Breast epithelium (tissue), 4 donors: Measurements from ENCODE around the gene CCL3. TPM values are rescaled to one million over a fixed set of nuclear protein-coding genes. Genes with fewer than 3 reads are reported as not detected.
"Not testable (repeated sequence)": the region's sequence is repeated elsewhere in the genome, so short reads cannot be mapped to it uniquely, and the experiment has no call there.

ENCODE experiments used
- DNase-seq, 2 donors: peaks; one replicate each; pipeline ENCODE4 v3.0.0-alpha.2; 2019; ENCODE audit warnings: low spot score in 2 of 2
- H3K27ac ChIP-seq, 2 donors: fragments of 200-600 bp; sonication (generic) in 1 of 2; one replicate each; pipeline ENCODE4 v1.5.1; 2016 to 2019; ENCODE audit warnings: mild to moderate bottlenecking in 1 of 2
- H3K27me3 ChIP-seq, 2 donors: fragments of 200-600 bp; sonication (generic) in 1 of 2; one replicate each; pipeline versions ENCODE4 v1.5.1 to v1.6.0; 2017 to 2019; ENCODE audit warnings: control low read depth in 1 of 2, mild to moderate bottlenecking in 1 of 2
- H3K36me3 ChIP-seq: fragments of 200-600 bp; one replicate; pipeline ENCODE4 v1.5.1; 2019
- H3K4me1 ChIP-seq, 2 donors: fragments of 200-600 bp; sonication (generic); one replicate each; pipeline ENCODE4 v1.5.1; 2016 to 2019; ENCODE audit warnings: control low read depth in 1 of 2
- H3K4me3 ChIP-seq, 3 donors: fragments of 200-600 bp; sonication (generic); 1 replicate in 2 of 3; 2 replicates in 1 of 3; pipeline ENCODE4 v1.5.1; 2016 to 2019; ENCODE audit warnings: mild to moderate bottlenecking in 3 of 3, moderate library complexity in 2 of 3
- H3K9me3 ChIP-seq, 2 donors: fragments of 200-600 bp; sonication (generic) in 1 of 2; one replicate each; pipeline ENCODE4 v1.5.1; 2016 to 2019; ENCODE audit warnings: control low read depth in 1 of 2
- CTCF ChIP-seq, 3 donors: fragments of 450-650 bp; IDR thresholded peaks; one replicate each; pipeline ENCODE4 v1.5.1; 2016 to 2017; ENCODE audit warnings: antibody characterized with exemption in 3 of 3, mild to moderate bottlenecking in 3 of 3, moderate library complexity in 3 of 3
- POLR2A ChIP-seq: fragments of 450-650 bp; IDR thresholded peaks from one replicate; pipeline ENCODE4 v1.6.1; 2016; ENCODE audit warnings: antibody characterized with exemption, mild to moderate bottlenecking, moderate library complexity
- POLR2AphosphoS5 ChIP-seq, 3 donors: sonication (generic); formaldehyde crosslinking; IDR thresholded peaks; one replicate each; pipeline ENCODE4 v1.6.1; 2017; ENCODE audit warnings: antibody characterized with exemption in 3 of 3
- intact Hi-C: fragments of 100-400 bp; cut with DNase I; formaldehyde crosslinking; loops from one replicate; pipeline ENCODE4 v1.15.1; 2023; ENCODE audit warnings: low total_unique reads
- total RNA-seq, 3 donors: library from RNA; depleted of rRNA; stranded (reverse); fragments of >200 nt; gene quantifications; one replicate each; pipeline ENCODE4 v1.1.0, GENCODE V29; 2016

CCL3 gene
- total RNA-seq, 3 donors from 2014 or later: 0.96 to 10.8 TPM; not detected in 1

GRCh38 chr17:36112572-36112971 lies 22.6 kb upstream of the CCL3 start:
- Histone ChIP-seq H3K27ac (no peak overlapping the region), H3K4me3 (no peak overlapping the region), H3K4me1 (no peaks in the 10 kb centered on the region), H3K9me3 (no peaks in the 10 kb centered on the region), H3K36me3 (no peaks in the 10 kb centered on the region), H3K27me3 (no peaks in the 10 kb centered on the region)
- intact Hi-C loops: no loop called here
- no peak for DNase-seq
- no peak for TF ChIP-seq POLR2AphosphoS5 (IDR thresholded peaks at IDR 0.05)
- TF ChIP-seq CTCF (IDR thresholded peaks at IDR 0.05): no peak

- intact Hi-C loops: no loop called here
- no peaks in the 10 kb centered on the region for H3K27me3 ChIP-seq
- H3K9me3 ChIP-seq: no peaks in the 10 kb centered on the region
- H3K27ac ChIP-seq: no peak overlapping the region
- H3K4me1 ChIP-seq: no peaks in the 10 kb centered on the region
- DNase-seq: no peak
- TF ChIP-seq CTCF (IDR thresholded peaks at IDR 0.05): no peak
- TF ChIP-seq POLR2AphosphoS5 (IDR thresholded peaks at IDR 0.05): no peak
- no peak for TF ChIP-seq POLR2A
- H3K4me3 ChIP-seq: no peak overlapping the region
- H3K36me3 ChIP-seq: no peaks in the 10 kb centered on the region
These were observed 21.1 kb upstream of the CCL3 start for GRCh38 chr17:36111068-36111490.

- H3K27ac ChIP-seq, DNase-seq, H3K4me3 ChIP-seq, H3K36me3 ChIP-seq, H3K4me1 ChIP-seq, H3K27me3 ChIP-seq, H3K9me3 ChIP-seq, intact Hi-C loops: not testable (repeated sequence)
These were observed 18.3 kb upstream of the CCL3 start for GRCh38 chr17:36108265-36108664.

- H3K27ac ChIP-seq: no peak overlapping the region
- DNase-seq: no peak
- no peaks in the 10 kb centered on the region for H3K4me1 ChIP-seq
- intact Hi-C loops: no loop called here
- no peaks in the 10 kb centered on the region for H3K9me3 ChIP-seq
- H3K36me3 ChIP-seq: no peaks in the 10 kb centered on the region
- no peak for TF ChIP-seq POLR2A
- TF ChIP-seq POLR2AphosphoS5 (IDR thresholded peaks at IDR 0.05): no peak
- TF ChIP-seq CTCF (IDR thresholded peaks at IDR 0.05): no peak
- H3K4me3 ChIP-seq: no peak overlapping the region
- no peaks in the 10 kb centered on the region for H3K27me3 ChIP-seq
These were observed 17.7 kb upstream of the CCL3 start for GRCh38 chr17:36107660-36108059.

- no peak for DNase-seq
- Histone ChIP-seq H3K36me3 (no peaks in the 10 kb centered on the region), H3K27ac (no peak overlapping the region), H3K27me3 (no peaks in the 10 kb centered on the region), H3K4me1 (no peaks in the 10 kb centered on the region), H3K4me3 (no peak overlapping the region), H3K9me3 (no peaks in the 10 kb centered on the region)
- TF ChIP-seq POLR2A (no peak), CTCF (IDR thresholded peaks at IDR 0.05) (no peak), POLR2AphosphoS5 (IDR thresholded peaks at IDR 0.05) (no peak)
- intact Hi-C loops: no loop called here
These were observed 16.5 kb upstream of the CCL3 start for GRCh38 chr17:36106493-36106835.

GRCh38 chr17:36105781-36106492 lies 16.0 kb upstream of the CCL3 start:
- Histone ChIP-seq H3K4me1 (no peaks in the 10 kb centered on the region), H3K9me3 (no peaks in the 10 kb centered on the region), H3K36me3 (no peaks in the 10 kb centered on the region), H3K27me3 (no peaks in the 10 kb centered on the region), H3K27ac (no peak overlapping the region), H3K4me3 (no peak overlapping the region)
- intact Hi-C loops: no loop called here
- DNase-seq: no peak
- TF ChIP-seq POLR2A (no peak), CTCF (IDR thresholded peaks at IDR 0.05) (no peak), POLR2AphosphoS5 (IDR thresholded peaks at IDR 0.05) (no peak)
